PC-9 (cell line): ENCODE results near the gene DDOST.

Experiments used
- EZH2 ChIP-seq: fragments of 200-600 bp; sonication (generic); IDR thresholded peaks from 2 replicates; pipeline ENCODE4 v1.8.0; 2017; ENCODE audit warnings: antibody characterized with exemption, low read depth
- TF ChIP-seq, protein P1 (sequence below): fragments of 200-600 bp; sonication (generic); conservative IDR thresholded peaks from 2 replicates; pipeline ENCODE4 v1.6.1; 2017; ENCODE audit warnings: mixed run types, antibody characterized with exemption, mild to moderate bottlenecking, moderate library complexity

GRCh38 chr1:20648946-20649345 lies 12.2 kb downstream of the DDOST start:
- TF ChIP-seq, protein P1, sequence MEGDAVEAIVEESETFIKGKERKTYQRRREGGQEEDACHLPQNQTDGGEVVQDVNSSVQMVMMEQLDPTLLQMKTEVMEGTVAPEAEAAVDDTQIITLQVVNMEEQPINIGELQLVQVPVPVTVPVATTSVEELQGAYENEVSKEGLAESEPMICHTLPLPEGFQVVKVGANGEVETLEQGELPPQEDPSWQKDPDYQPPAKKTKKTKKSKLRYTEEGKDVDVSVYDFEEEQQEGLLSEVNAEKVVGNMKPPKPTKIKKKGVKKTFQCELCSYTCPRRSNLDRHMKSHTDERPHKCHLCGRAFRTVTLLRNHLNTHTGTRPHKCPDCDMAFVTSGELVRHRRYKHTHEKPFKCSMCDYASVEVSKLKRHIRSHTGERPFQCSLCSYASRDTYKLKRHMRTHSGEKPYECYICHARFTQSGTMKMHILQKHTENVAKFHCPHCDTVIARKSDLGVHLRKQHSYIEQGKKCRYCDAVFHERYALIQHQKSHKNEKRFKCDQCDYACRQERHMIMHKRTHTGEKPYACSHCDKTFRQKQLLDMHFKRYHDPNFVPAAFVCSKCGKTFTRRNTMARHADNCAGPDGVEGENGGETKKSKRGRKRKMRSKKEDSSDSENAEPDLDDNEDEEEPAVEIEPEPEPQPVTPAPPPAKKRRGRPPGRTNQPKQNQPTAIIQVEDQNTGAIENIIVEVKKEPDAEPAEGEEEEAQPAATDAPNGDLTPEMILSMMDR = no peak
- no peak for TF ChIP-seq EZH2
